HepG2 (cell line): ENCODE measurements around the gene SMPD3.

ENCODE experiments used
- BORCS8-MEF2B ChIP-seq: sonication (generic); formaldehyde crosslinking; IDR thresholded peaks from 2 replicates; pipeline ENCODE4 v1.8.0; 2022; ENCODE audit warnings: mild to moderate bottlenecking, missing genetic modification reagents
- POLR2A ChIP-seq, 2 experiments: IDR thresholded peaks; 2 replicates each; pipeline ENCODE4 v1.6.1; 2011; ENCODE audit warnings: low read depth in 2 of 2, low read length in 2 of 2, mild to moderate bottlenecking in 1 of 2, moderate library complexity in 1 of 2; ENCODE audit not compliant: insufficient read depth in 1 of 2
- TF ChIP-seq, protein P1 (sequence below): sonication (generic); formaldehyde crosslinking; IDR thresholded peaks from 2 replicates; pipeline ENCODE4 v1.5.0; 2020; ENCODE audit warnings: mild to moderate bottlenecking, missing genetic modification reagents, moderate library complexity
- TF ChIP-seq, protein P2 (sequence below): sonication (generic); formaldehyde crosslinking; IDR thresholded peaks from 2 replicates; pipeline ENCODE4 v1.8.1; 2023; ENCODE audit warnings: mild to moderate bottlenecking, inconsistent platforms, moderate library complexity, missing genetic modification reagents, borderline replicate concordance
- TF ChIP-seq, protein P3 (sequence below): sonication (generic); formaldehyde crosslinking; IDR thresholded peaks from 2 replicates; pipeline ENCODE4 v1.5.0; 2020; ENCODE audit warnings: mild to moderate bottlenecking, missing genetic modification reagents, borderline replicate concordance
- TF ChIP-seq, protein P4 (sequence below): sonication (generic); formaldehyde crosslinking; IDR thresholded peaks from 2 replicates; pipeline ENCODE4 v1.4.0; 2020; ENCODE audit warnings: missing genetic modification reagents

DNA sequence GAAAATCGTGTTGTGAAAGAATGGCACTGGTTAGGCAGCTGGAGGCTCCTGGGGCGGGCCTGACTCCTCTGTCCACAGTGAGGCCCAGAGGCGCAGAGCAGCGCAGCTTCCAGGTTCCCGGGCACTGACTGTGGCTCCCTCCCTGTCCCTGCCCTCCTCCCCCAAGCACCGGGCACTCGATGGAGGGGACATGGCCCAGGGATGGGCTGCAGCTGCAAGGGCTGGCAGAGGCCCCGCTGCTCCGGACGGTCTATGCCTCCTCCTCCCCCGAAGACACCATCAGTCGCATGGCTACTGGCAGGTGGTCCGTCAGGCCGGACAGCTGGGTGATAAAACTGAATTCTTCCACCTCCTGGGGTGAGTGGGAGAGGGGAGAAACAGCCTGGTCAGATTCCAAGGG is 87.4 kb downstream of the SMPD3 start:
- TF ChIP-seq POLR2A (IDR thresholded peaks at IDR 0.05; ENCODE audit: insufficient read depth in 1 of 2, low read depth in 2 of 2, low read length in 2 of 2), result no peak
- TF ChIP-seq BORCS8-MEF2B (CRISPR knock-in tag), result no peak
- TF ChIP-seq, protein P1, sequence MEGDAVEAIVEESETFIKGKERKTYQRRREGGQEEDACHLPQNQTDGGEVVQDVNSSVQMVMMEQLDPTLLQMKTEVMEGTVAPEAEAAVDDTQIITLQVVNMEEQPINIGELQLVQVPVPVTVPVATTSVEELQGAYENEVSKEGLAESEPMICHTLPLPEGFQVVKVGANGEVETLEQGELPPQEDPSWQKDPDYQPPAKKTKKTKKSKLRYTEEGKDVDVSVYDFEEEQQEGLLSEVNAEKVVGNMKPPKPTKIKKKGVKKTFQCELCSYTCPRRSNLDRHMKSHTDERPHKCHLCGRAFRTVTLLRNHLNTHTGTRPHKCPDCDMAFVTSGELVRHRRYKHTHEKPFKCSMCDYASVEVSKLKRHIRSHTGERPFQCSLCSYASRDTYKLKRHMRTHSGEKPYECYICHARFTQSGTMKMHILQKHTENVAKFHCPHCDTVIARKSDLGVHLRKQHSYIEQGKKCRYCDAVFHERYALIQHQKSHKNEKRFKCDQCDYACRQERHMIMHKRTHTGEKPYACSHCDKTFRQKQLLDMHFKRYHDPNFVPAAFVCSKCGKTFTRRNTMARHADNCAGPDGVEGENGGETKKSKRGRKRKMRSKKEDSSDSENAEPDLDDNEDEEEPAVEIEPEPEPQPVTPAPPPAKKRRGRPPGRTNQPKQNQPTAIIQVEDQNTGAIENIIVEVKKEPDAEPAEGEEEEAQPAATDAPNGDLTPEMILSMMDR (CRISPR knock-in tag), result no peak
- TF ChIP-seq, protein P2, sequence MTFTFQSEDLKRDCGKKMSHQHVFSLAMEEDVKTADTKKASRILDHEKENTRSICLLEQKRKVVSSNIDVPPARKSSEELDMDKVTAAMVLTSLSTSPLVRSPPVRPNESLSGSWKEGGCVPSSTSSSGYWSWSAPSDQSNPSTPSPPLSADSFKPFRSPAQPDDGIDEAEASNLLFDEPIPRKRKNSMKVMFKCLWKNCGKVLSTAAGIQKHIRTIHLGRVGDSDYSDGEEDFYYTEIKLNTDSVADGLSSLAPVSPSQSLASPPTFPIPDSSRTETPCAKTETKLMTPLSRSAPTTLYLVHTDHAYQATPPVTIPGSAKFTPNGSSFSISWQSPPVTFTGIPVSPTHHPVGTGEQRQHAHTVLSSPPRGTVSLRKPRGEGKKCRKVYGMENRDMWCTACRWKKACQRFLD (CRISPR knock-in tag), result no peak
- TF ChIP-seq, protein P3, sequence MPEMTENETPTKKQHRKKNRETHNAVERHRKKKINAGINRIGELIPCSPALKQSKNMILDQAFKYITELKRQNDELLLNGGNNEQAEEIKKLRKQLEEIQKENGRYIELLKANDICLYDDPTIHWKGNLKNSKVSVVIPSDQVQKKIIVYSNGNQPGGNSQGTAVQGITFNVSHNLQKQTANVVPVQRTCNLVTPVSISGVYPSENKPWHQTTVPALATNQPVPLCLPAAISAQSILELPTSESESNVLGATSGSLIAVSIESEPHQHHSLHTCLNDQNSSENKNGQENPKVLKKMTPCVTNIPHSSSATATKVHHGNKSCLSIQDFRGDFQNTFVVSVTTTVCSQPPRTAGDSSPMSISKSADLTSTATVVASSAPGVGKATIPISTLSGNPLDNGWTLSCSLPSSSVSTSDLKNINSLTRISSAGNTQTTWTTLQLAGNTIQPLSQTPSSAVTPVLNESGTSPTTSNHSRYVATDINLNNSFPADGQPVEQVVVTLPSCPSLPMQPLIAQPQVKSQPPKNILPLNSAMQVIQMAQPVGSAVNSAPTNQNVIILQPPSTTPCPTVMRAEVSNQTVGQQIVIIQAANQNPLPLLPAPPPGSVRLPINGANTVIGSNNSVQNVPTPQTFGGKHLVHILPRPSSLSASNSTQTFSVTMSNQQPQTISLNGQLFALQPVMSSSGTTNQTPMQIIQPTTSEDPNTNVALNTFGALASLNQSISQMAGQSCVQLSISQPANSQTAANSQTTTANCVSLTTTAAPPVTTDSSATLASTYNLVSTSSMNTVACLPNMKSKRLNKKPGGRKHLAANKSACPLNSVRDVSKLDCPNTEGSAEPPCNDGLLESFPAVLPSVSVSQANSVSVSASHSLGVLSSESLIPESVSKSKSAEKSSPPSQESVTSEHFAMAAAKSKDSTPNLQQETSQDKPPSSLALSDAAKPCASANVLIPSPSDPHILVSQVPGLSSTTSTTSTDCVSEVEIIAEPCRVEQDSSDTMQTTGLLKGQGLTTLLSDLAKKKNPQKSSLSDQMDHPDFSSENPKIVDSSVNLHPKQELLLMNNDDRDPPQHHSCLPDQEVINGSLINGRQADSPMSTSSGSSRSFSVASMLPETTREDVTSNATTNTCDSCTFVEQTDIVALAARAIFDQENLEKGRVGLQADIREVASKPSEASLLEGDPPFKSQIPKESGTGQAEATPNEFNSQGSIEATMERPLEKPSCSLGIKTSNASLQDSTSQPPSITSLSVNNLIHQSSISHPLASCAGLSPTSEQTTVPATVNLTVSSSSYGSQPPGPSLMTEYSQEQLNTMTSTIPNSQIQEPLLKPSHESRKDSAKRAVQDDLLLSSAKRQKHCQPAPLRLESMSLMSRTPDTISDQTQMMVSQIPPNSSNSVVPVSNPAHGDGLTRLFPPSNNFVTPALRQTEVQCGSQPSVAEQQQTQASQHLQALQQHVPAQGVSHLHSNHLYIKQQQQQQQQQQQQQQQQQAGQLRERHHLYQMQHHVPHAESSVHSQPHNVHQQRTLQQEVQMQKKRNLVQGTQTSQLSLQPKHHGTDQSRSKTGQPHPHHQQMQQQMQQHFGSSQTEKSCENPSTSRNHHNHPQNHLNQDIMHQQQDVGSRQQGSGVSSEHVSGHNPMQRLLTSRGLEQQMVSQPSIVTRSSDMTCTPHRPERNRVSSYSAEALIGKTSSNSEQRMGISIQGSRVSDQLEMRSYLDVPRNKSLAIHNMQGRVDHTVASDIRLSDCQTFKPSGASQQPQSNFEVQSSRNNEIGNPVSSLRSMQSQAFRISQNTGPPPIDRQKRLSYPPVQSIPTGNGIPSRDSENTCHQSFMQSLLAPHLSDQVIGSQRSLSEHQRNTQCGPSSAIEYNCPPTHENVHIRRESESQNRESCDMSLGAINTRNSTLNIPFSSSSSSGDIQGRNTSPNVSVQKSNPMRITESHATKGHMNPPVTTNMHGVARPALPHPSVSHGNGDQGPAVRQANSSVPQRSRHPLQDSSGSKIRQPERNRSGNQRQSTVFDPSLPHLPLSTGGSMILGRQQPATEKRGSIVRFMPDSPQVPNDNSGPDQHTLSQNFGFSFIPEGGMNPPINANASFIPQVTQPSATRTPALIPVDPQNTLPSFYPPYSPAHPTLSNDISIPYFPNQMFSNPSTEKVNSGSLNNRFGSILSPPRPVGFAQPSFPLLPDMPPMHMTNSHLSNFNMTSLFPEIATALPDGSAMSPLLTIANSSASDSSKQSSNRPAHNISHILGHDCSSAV (CRISPR knock-in tag), result no peak
- TF ChIP-seq, protein P4, sequence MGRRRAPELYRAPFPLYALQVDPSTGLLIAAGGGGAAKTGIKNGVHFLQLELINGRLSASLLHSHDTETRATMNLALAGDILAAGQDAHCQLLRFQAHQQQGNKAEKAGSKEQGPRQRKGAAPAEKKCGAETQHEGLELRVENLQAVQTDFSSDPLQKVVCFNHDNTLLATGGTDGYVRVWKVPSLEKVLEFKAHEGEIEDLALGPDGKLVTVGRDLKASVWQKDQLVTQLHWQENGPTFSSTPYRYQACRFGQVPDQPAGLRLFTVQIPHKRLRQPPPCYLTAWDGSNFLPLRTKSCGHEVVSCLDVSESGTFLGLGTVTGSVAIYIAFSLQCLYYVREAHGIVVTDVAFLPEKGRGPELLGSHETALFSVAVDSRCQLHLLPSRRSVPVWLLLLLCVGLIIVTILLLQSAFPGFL (CRISPR knock-in tag), result no peak
